Measurements from ENCODE around the gene PRIM2.
"Not testable (repeated sequence)": the region's sequence is repeated elsewhere in the genome, so short reads cannot be mapped to it uniquely, and the experiment has no call there.

Gene PRIM2

DNA sequence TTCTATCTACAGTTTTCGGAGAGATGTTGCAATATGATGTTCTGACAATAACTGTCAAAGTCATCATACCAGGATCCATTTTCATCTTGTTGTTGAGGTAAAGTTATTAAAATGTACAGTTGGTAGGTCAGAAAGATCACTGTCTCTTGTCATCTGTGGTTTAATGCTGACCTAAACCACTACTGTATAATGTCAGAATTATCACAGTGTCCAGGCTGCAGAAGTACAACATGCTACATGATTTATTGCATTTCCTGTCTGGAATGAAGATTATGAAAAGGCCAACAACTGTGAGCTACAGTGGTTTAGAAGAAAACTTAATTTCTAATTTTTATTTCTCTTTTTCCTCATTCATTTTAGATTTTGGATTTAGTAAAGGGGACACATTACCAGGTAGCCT is 314.3 kb downstream of the PRIM2 start:
- DNase-seq = not testable (repeated sequence)

DNA sequence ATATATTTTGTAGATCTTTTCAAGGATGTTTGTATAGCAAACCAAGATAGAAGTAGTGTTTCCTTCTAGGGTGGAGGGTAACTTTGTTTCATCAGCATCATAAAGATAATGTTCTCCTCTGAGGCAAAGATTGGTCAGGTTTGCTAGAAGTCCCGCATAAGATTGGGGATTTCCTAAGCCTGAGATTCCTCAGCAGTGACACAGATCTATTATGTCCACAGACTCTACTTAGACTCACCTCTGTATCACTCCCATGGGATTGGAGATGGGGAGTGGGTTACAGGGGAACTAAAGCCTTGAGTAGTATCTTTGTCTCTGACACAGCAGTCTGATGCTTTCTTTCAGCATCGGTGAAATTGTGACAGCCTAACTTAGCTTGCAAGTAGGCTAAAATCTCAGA is 341.1 kb downstream of the PRIM2 start:
- DNase-seq = not testable (repeated sequence)

DNA sequence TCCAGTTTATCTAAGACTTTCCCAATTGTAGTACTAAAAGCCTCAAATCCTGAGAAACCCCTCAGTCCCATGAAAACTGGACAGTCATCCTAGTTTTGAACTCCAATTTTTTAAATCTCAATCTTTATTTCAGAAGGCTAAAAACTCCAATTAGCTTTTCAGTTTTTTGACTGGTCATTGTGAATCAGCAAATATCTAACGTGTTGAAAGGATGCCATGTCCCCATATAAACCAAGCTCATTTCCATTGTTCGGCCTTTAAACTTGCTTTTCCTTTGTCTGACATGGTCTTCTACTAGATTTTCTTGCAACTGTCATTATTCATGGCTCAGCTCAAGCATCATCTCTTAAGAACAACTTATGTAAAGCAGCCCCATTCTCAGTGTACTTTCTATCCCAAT is 342.4 kb downstream of the PRIM2 start:
- not testable (repeated sequence) for DNase-seq

DNA sequence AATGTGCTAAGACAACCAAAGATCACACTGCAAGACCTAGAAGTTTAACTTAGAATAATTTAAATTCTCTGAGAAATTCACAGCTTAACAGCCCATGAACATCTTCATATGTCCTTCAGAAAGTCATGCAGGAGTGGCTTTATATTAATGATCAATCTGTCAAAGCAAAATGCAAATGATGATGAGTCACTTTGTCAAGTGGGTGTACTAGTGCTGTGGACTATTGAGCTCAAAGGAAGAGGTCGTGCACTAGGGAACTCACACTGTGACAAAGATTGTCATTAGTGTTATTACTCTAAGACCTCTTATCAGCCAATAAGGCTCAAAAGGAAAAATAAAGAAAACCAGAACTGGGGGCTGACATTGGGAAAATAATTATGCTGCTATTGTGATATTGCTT is 343.5 kb downstream of the PRIM2 start:
- not testable (repeated sequence) for DNase-seq

DNA sequence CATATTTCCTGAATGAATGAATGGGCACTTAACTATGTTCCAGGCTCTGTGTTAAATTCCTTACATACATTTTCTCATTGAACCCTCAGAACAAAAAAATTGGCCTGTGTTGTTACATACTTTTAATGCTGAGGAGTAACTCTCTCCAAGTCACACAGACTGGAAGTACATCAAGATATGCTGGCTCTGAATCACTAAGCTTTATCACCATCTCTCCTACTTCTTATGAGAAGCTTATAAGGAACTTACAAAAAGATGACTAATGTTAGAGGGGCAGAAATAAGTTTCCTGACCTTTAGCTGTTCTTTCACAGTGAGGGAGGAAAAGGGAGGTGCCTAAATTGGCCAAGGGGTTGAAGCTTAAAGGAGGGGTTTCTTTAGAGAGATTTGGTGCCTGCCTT is 350.7 kb downstream of the PRIM2 start:
- DNase-seq = not testable (repeated sequence)

DNA sequence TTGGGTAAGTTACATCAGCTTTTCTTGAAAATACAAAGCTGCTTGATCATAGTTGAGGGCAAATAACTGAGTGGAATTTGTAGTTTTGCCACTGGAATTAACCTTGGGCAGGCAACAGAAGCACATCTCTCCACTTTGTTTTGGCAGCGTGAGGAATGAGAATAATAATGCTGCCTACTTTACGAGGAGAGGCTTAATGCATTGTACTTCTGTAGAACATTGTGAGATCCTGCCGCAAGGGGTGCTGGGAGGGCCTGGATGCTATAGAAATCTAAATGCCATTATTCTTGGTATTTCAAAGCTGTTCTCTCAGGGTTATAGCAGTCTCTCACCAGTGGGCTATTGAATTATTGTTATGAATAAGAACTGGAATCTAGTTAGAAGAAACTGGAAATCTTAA is 353.8 kb downstream of the PRIM2 start:
- not testable (repeated sequence) for DNase-seq

DNA sequence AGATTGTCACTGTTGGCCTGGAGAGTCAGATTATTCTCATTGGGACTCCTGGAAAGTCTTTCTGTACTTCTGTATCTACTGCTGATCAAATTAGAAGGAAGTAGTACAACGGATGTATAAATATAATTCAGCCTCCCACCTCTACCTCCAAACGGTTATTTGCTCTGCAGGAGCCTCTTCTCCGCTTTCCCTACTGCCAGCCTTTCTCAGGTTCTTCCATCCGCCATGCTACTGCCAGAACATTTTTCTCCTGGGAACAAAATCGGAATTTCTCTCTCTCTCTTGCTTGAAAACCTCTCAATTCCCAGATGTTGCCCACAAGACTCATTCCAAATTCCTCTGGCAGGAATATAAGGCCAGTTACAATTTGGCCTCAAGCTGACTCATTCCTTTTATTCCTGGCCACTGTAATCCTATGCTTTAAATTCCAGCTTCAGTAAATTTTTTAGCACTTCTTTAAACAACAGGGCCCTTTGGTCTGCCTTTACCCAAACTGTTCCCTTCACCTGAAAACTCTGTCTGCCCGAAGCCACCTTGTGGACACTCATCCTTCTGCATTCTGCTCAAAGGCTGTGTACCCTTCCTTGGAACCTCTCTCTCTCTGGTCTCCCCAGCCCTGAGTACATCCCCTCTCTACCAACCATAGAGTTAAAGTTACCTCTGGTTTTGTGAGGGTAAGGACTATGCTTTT is 354.7 kb downstream of the PRIM2 start:
- DNase-seq = not testable (repeated sequence)

DNA sequence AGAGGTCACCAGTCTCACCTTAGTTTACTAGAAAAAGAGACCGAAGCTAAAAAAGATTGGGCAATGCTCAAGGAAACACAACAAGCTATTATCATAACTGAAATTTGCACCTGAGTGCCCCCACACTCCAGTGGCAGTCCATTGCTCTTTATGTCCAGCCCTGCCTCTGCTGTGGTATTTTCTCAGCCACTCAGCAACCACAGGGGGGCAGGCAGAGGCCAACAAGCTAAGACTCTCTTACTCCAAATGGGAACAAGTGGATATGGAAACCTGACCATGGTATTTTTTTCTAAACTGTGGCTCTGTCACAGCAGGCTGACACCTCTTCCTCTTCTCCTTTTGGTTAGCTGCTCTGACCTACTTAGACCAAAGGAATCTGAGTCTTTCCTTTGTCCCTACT is 355.9 kb downstream of the PRIM2 start:
- DNase-seq = not testable (repeated sequence)

DNA sequence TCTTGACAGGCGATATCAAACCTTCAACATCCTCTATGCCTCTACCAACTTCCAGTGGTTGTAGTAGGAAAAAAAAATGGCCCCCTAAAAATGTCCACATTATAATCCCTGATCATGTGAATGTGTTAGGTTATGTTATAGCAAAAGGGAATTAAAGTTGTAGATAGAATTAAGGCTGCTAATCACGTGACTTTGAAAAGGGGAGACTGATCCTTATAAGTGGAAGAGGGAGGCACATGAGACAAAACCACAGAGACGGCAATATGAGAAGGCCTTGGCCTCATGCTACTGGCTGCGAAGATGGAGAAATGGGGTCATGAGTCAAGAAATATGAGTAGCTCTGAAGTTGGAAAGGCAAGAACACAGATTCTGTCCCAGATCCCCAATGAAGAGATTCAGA is 358.0 kb downstream of the PRIM2 start:
- DNase-seq = not testable (repeated sequence)

DNA sequence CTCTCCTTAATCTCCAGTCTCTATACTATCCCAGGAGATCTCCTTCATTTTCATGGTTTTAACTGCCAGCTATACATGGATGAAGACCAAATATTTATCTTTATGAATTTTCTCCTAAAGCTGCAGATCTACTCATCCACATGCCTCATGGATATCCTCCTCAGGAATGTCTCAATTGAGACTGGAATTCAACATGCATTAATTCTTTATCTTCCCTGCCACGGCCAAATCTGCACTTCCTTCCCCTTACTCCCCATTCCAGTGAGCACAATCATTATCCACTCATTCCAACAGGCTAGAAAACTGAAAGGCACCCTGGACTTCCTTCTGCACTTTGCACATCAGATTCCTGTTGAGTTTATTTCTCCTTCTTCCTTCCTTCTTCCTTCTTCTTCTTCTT is 379.0 kb downstream of the PRIM2 start:
- DNase-seq = not testable (repeated sequence)
